ENCODE measurements around the gene SMARCAL1. TPM values are rescaled to one million over a fixed set of nuclear protein-coding genes. Genes with fewer than 3 reads are reported as not detected.

Gene SMARCAL1
- total RNA-seq, 1 experiment from 2014 or later: 23.7 TPM

DNA sequence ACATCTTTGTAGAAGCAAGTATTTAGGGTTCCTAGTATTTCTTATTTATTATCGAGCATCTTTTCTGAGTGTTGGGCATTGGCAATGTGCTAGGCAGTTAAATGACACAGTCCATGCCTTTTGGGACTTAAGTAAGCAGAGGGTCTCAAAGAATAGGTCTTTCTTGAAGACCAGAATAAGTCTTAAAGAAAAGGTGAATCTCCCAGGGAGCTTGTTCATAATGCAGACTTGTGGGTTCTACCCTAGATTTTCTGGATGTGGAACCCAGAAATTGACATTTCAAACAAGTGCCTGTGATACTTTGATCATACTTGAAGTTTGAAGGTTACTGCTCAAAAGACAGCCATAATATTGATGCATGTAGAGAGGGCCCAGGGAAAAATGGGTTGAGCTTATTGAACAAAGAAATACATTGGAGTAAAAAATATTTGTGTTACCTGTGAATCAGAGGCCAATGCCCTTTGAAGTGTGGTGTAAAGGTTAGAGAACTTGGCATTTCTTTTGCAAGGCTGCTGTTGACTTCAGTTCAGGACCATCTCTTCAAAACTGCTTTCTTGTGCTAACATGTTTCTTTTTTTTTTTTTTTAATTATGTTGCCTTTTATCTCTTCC, 110.7 kb downstream of the SMARCAL1 start:
- no peak overlapping the region for H3K9ac ChIP-seq (ENCODE audit: low read length)
- H3K9me3 ChIP-seq (ENCODE audit: low read length): no peaks in the 10 kb centered on the region
- no peak overlapping the region for H2AFZ ChIP-seq (ENCODE audit: low read length)
- H3K36me3 ChIP-seq (ENCODE audit: insufficient read depth, low read length): no peaks in the 10 kb centered on the region
- no peak for DNase-seq
- no peaks in the 10 kb centered on the region for H3K79me2 ChIP-seq (ENCODE audit: low read length)
- H3K27ac ChIP-seq (ENCODE audit: low read length): no peak overlapping the region
- no peak overlapping the region for H3K4me3 ChIP-seq (ENCODE audit: low read length)
- H3K27me3 ChIP-seq (ENCODE audit: low read length): no peaks in the 10 kb centered on the region
- H3K4me2 ChIP-seq (ENCODE audit: low read depth, low read length, poor library complexity, severe bottlenecking): no peak overlapping the region
- no peaks in the 10 kb centered on the region for H4K20me1 ChIP-seq (ENCODE audit: insufficient read depth, low read depth, low read length)
- H3K9me2 ChIP-seq (replicated peaks; ENCODE audit: insufficient read depth, low read length): no peaks in the 10 kb centered on the region
- H3K4me1 ChIP-seq (ENCODE audit: low read length): no peaks in the 10 kb centered on the region

DNA sequence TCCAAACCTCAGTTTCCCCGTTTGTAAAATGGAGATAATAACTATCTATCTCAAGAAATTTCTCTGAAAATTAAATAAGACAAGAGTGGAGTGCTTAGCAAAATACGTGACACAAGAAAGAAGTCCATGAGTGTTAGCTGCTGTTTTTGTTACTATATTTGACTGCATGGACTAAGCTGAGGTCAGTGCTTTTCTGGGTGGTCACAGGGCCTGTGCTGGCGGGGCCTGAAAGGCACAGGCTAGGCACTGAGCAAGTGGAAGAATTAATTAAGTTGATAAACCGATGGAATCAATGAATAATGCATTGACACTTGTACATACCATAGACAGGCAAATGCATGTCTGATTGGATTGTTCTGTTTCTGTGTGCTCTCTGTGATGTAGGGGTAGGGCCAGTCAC, 113.7 kb downstream of the SMARCAL1 start:
- Histone ChIP-seq H3K9ac (ENCODE audit: low read length) (no peak overlapping the region), H3K9me2 (replicated peaks; ENCODE audit: insufficient read depth, low read length) (no peaks in the 10 kb centered on the region), H3K9me3 (ENCODE audit: low read length) (no peaks in the 10 kb centered on the region), H3K27me3 (ENCODE audit: low read length) (no peaks in the 10 kb centered on the region), H3K36me3 (ENCODE audit: insufficient read depth, low read length) (no peaks in the 10 kb centered on the region), H3K4me3 (ENCODE audit: low read length) (no peak overlapping the region), H3K4me2 (ENCODE audit: low read depth, low read length, poor library complexity, severe bottlenecking) (no peak overlapping the region), H3K79me2 (ENCODE audit: low read length) (no peaks in the 10 kb centered on the region), H2AFZ (ENCODE audit: low read length) (no peak overlapping the region), H3K27ac (ENCODE audit: low read length) (no peak overlapping the region), H4K20me1 (ENCODE audit: insufficient read depth, low read depth, low read length) (no peaks in the 10 kb centered on the region), H3K4me1 (ENCODE audit: low read length) (no peaks in the 10 kb centered on the region)
- no peak for DNase-seq

GRCh38 chr2:216526939-216527338, 114.7 kb downstream of the SMARCAL1 start:
- Histone ChIP-seq H4K20me1 (ENCODE audit: insufficient read depth, low read depth, low read length) (no peaks in the 10 kb centered on the region), H3K9me3 (ENCODE audit: low read length) (no peaks in the 10 kb centered on the region), H3K9ac (ENCODE audit: low read length) (no peak overlapping the region), H3K4me1 (ENCODE audit: low read length) (no peaks in the 10 kb centered on the region), H3K4me3 (ENCODE audit: low read length) (no peak overlapping the region), H3K9me2 (replicated peaks; ENCODE audit: insufficient read depth, low read length) (no peaks in the 10 kb centered on the region), H3K36me3 (ENCODE audit: insufficient read depth, low read length) (no peaks in the 10 kb centered on the region), H3K4me2 (ENCODE audit: low read depth, low read length, poor library complexity, severe bottlenecking) (no peak overlapping the region), H3K27me3 (ENCODE audit: low read length) (no peaks in the 10 kb centered on the region), H3K27ac (ENCODE audit: low read length) (no peak overlapping the region), H2AFZ (ENCODE audit: low read length) (no peak overlapping the region), H3K79me2 (ENCODE audit: low read length) (no peaks in the 10 kb centered on the region)
- DNase-seq: no peak

- Histone ChIP-seq H3K27ac (ENCODE audit: low read length) (no peak overlapping the region), H3K36me3 (ENCODE audit: insufficient read depth, low read length) (no peaks in the 10 kb centered on the region), H3K79me2 (ENCODE audit: low read length) (no peaks in the 10 kb centered on the region), H3K4me3 (ENCODE audit: low read length) (no peak overlapping the region), H3K4me2 (ENCODE audit: low read depth, low read length, poor library complexity, severe bottlenecking) (no peak overlapping the region), H2AFZ (ENCODE audit: low read length) (no peak overlapping the region), H3K9ac (ENCODE audit: low read length) (no peak overlapping the region), H3K27me3 (ENCODE audit: low read length) (no peaks in the 10 kb centered on the region), H3K9me3 (ENCODE audit: low read length) (no peaks in the 10 kb centered on the region), H3K4me1 (ENCODE audit: low read length) (no peaks in the 10 kb centered on the region), H3K9me2 (replicated peaks; ENCODE audit: insufficient read depth, low read length) (no peaks in the 10 kb centered on the region), H4K20me1 (ENCODE audit: insufficient read depth, low read depth, low read length) (no peaks in the 10 kb centered on the region)
- DNase-seq: no peak
These were observed 115.3 kb downstream of the SMARCAL1 start for GRCh38 chr2:216527600-216527999.

- H3K27me3 ChIP-seq (ENCODE audit: low read length): no peaks in the 10 kb centered on the region
- H3K4me1 ChIP-seq (ENCODE audit: low read length): peaks cover 12% of the 10 kb centered on the region
- no peak overlapping the region for H3K27ac ChIP-seq (ENCODE audit: low read length)
- H4K20me1 ChIP-seq (ENCODE audit: insufficient read depth, low read depth, low read length): no peaks in the 10 kb centered on the region
- no peaks in the 10 kb centered on the region for H3K9me2 ChIP-seq (replicated peaks; ENCODE audit: insufficient read depth, low read length)
- no peaks in the 10 kb centered on the region for H3K9me3 ChIP-seq (ENCODE audit: low read length)
- no peak for DNase-seq
- H2AFZ ChIP-seq (ENCODE audit: low read length): no peak overlapping the region
- no peaks in the 10 kb centered on the region for H3K36me3 ChIP-seq (ENCODE audit: insufficient read depth, low read length)
- no peak overlapping the region for H3K4me3 ChIP-seq (ENCODE audit: low read length)
- no peak overlapping the region for H3K9ac ChIP-seq (ENCODE audit: low read length)
- H3K79me2 ChIP-seq (ENCODE audit: low read length): no peaks in the 10 kb centered on the region
- H3K4me2 ChIP-seq (ENCODE audit: low read depth, low read length, poor library complexity, severe bottlenecking): no peak overlapping the region
These were observed 120.3 kb downstream of the SMARCAL1 start for GRCh38 chr2:216532562-216532961.

Other genes with a start within 250 kb of the SMARCAL1 start
- not detected in 2 replicates for gene MARCHF4, start 40.0 kb upstream of the SMARCAL1 start, total RNA-seq (2014; rRNA removed; shearing (Covaris generic); ENCODE audit: low replicate concordance)
- gene RPL37A, start 86.4 kb downstream of the SMARCAL1 start, total RNA-seq (2014; rRNA removed; shearing (Covaris generic); ENCODE audit: low replicate concordance): 5,590 and 7,287 TPM in 2 replicates
- not detected in 2 replicates for gene IGFBP2, start 220.9 kb downstream of the SMARCAL1 start, total RNA-seq (2014; rRNA removed; shearing (Covaris generic); ENCODE audit: low replicate concordance)

Data from Karpas-422 (cell line).